ENCODE measurements around the gene DNMT3L. TPM values are rescaled to one million over a fixed set of nuclear protein-coding genes. Genes with fewer than 3 reads are reported as not detected.

Gene DNMT3L
- total RNA-seq, 4 donors from 2014 or later: not detected

DNA sequence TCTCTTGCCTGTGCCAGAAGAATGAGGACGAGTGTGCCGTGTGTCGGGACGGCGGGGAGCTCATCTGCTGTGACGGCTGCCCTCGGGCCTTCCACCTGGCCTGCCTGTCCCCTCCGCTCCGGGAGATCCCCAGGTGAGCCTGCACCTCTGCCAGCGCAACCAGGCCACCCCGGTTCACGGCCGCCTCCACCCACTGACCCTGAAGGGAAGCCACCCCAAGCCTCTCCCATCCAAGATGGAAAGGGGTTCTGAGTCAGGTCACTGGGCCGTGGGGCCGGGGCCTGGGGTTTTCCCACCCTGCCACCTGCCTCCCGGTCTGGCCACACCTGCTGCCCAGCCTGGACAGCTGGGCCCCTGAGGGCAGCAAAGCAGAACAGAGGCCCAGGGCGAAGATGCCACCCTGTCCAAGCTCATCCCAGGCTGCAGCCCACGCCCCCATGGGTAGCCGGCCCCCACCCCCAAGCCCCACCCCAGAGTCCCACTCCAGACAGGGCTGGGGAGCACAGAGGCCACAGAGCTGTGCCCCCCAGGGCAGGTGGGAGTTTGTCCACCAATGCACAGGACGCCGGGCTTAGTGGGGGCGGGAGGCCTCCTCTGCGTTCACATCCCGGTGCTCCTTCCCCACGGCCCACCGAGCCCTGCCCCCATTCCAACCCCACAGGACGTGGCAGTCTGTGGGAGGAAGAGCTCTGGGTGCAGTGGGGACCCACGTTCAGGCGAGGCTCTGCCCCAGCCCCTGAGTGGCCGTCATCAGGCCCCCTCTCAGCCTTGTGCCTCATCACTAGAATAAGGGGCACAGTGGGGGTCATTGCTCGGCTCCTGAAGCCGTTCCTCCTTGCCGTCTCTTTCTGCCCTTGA lies 29.6 kb upstream of the DNMT3L start:
- H3K9me3 ChIP-seq: no peaks in the 10 kb centered on the region
- TF ChIP-seq, protein P1, sequence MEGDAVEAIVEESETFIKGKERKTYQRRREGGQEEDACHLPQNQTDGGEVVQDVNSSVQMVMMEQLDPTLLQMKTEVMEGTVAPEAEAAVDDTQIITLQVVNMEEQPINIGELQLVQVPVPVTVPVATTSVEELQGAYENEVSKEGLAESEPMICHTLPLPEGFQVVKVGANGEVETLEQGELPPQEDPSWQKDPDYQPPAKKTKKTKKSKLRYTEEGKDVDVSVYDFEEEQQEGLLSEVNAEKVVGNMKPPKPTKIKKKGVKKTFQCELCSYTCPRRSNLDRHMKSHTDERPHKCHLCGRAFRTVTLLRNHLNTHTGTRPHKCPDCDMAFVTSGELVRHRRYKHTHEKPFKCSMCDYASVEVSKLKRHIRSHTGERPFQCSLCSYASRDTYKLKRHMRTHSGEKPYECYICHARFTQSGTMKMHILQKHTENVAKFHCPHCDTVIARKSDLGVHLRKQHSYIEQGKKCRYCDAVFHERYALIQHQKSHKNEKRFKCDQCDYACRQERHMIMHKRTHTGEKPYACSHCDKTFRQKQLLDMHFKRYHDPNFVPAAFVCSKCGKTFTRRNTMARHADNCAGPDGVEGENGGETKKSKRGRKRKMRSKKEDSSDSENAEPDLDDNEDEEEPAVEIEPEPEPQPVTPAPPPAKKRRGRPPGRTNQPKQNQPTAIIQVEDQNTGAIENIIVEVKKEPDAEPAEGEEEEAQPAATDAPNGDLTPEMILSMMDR (IDR thresholded peaks at IDR 0.05): no peak
- TF ChIP-seq POLR2A (IDR thresholded peaks at IDR 0.05): no peak
- no peak for TF ChIP-seq EP300 (IDR thresholded peaks at IDR 0.05)
- TF ChIP-seq POLR2AphosphoS5 (IDR thresholded peaks at IDR 0.05): no peak
- ATAC-seq: no peak
- H3K4me1 ChIP-seq: peaks cover 0 to 15% (median 8%) of the 10 kb centered on the region in 3 donors
- WGBS, 2 donors (ENCODE audit: low coverage in 1 of 2): no CpG with 5 or more reads among the region's 33 CpGs
- no peaks in the 10 kb centered on the region for H3K36me3 ChIP-seq
- no peak overlapping the region for H3K4me3 ChIP-seq
- H3K27me3 ChIP-seq: peaks cover 77% of the 10 kb centered on the region
- no peak overlapping the region for H3K27ac ChIP-seq

DNA sequence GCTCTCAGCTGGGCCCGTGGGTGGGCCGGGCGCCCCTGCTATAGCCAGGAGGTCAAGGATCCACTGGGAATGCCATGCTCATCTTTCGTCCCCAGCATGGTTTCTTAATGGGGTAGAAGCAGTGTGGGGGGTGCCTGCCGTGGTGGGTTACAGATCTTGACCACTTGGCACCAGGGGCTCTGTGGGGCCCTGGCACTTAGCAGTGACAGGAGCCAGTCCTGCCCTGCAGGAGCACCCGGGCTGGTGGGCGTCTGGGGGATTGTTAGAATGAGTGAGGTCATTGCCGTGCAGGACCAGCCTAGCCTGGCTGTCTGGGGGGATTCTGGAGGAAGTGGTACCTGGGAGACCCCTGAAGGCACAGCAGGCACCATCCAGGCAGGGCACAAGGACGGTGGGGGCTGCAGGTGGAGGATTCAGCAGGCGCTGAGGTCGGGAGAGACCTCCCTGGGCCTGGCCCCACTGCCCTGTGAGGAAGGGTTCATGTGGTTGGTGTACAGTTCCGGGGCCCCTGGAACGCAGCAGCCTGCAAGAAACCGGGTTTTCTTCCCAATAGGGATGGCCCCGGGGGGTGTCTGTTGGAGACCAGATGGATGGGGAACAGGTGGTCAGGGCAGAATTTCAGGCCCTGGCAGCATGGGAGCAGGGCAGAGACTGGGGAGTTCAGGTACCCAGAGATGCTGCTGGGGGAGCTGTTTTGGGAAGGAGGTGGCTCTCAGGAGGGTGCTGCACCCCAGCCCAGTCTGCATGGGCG lies 28.8 kb upstream of the DNMT3L start:
- Histone ChIP-seq H3K4me1 (peaks cover 0 to 23% (median 8%) of the 10 kb centered on the region in 3 donors), H3K27me3 (peaks cover 77% of the 10 kb centered on the region), H3K36me3 (no peaks in the 10 kb centered on the region)

DNA sequence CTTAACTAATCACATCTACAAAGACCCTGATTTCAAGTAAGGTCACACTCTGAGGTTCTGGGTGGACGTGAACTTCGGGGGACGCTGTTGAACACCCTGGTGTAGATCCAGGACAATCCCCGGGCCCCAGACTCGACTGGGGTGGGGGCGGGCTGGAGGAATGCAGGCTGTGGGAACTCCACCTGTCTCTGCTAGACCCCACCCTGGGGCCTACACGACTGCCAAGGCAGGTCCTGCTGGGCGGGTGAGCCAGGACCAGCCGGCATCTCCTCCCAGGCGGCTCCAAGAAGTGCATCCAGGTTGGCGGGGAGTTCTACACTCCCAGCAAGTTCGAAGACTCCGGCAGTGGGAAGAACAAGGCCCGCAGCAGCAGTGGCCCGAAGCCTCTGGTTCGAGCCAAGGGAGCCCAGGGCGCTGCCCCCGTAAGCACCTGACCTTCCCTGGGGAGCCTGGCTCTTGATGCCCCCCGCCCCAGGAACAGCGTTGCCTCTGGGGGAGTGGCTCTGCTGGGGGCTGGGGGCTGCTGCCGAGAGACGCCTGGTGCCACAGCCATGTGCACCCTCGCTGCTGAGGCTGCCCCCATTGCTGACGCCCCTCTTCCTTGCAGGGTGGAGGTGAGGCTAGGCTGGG lies 27.8 kb upstream of the DNMT3L start:
- H3K4me3 ChIP-seq: no peak overlapping the region

More for the DNA sequence above, 28.8 kb upstream of the DNMT3L start:
- ATAC-seq: no peak
- H3K9me3 ChIP-seq: no peaks in the 10 kb centered on the region
- H3K4me3 ChIP-seq: no peak overlapping the region
- no peak overlapping the region for H3K27ac ChIP-seq
- TF ChIP-seq POLR2AphosphoS5 (IDR thresholded peaks at IDR 0.05) (no peak), EP300 (IDR thresholded peaks at IDR 0.05) (no peak)
- TF ChIP-seq, protein P1 (IDR thresholded peaks at IDR 0.05): no peak
- 65% methylated on average over 2 of the region's 16 CpGs; no CpG with 5 or more reads in 1 of the 2 donors for WGBS, 2 donors (ENCODE audit: low coverage in 1 of 2)

DNA sequence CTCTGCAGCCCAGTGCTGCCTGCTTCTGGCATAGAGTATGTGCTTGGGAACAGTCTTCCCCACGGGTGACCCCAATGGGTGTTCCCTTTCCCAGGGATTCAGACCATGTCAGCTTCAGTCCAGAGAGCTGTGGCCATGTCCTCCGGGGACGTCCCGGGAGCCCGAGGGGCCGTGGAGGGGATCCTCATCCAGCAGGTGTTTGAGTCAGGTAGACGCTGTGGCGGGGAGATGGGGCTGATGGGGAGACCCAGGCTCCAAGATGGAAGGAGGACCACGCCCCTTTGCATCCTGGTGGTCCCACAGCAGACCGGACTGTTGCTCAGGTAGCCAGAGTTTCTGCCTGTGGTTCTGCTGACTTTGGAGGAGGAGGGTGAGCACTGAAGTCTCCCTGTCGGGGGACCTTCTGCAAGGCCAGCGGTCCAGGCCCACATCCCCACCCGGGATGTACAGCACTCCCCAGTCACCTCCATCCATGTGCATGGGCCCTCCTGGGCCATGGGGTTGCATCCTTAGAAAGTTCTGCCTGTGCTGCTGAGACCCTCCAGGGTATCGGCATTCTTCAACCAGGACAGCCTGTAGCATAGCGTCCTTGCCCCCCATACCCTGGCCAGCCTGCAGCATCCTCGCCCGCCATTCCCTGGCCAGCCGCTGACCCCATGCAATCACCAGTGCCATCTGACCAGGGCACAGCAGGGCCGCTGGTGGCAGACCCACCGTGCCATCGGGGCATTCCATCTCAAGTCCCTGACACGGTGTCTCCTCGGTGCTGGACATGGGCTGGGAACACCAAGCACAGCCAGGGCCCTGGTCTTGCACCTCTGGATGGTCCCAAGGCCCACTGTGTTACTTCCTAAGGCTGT lies 26.8 kb upstream of the DNMT3L start:
- Histone ChIP-seq H3K4me1 (peaks cover 0 to 11% (median 0%) of the 10 kb centered on the region in 3 donors), H3K36me3 (no peaks in the 10 kb centered on the region), H3K27me3 (peaks cover 73% of the 10 kb centered on the region), H3K9me3 (no peaks in the 10 kb centered on the region), H3K4me3 (no peak overlapping the region), H3K27ac (no peak overlapping the region)
- WGBS, 2 donors (ENCODE audit: low coverage in 1 of 2): 73 to 93% methylated on average over 3 to 5 of the region's 23 CpGs
- TF ChIP-seq EP300 (IDR thresholded peaks at IDR 0.05) (no peak), POLR2AphosphoS5 (IDR thresholded peaks at IDR 0.05) (no peak), POLR2A (IDR thresholded peaks at IDR 0.05) (no peak)
- TF ChIP-seq, protein P1 (IDR thresholded peaks at IDR 0.05): no peak
- ATAC-seq: no peak

More for the DNA sequence above, 27.8 kb upstream of the DNMT3L start:
- WGBS, 2 donors (ENCODE audit: low coverage in 1 of 2): no CpG with 5 or more reads among the region's 24 CpGs
- H3K27me3 ChIP-seq: peaks cover 77% of the 10 kb centered on the region
- no peaks in the 10 kb centered on the region for H3K36me3 ChIP-seq
- no peaks in the 10 kb centered on the region for H3K9me3 ChIP-seq
- peaks cover 0 to 16% (median 3%) of the 10 kb centered on the region in 3 donors for H3K4me1 ChIP-seq
- H3K27ac ChIP-seq: no peak overlapping the region
- TF ChIP-seq EP300 (IDR thresholded peaks at IDR 0.05) (no peak), POLR2AphosphoS5 (IDR thresholded peaks at IDR 0.05) (no peak), POLR2A (IDR thresholded peaks at IDR 0.05) (no peak)
- TF ChIP-seq, protein P1 (IDR thresholded peaks at IDR 0.05): no peak
- no peak for ATAC-seq
